HG03457 (cell line): ENCODE measurements around the gene PALS2.

ENCODE experiments used
- ATAC-seq: cut with Tn5 transposase; IDR thresholded peaks from one replicate; pipeline ENCODE4 v1.9.1; 2021; ENCODE audit warnings: moderate number of reproducible peaks; ENCODE audit not compliant: unreplicated experiment

Gene PALS2

GRCh38 chr7:24587853-24588252 is 14.6 kb downstream of the PALS2 start:
- no peak for ATAC-seq

- ATAC-seq, result no peak
Observed at GRCh38 chr7:24591152-24591551, 17.9 kb downstream of the PALS2 start.

GRCh38 chr7:24595671-24596418 is 22.6 kb downstream of the PALS2 start:
- no peak for ATAC-seq

GRCh38 chr7:24597014-24597413 is 23.8 kb downstream of the PALS2 start:
- peak; percentile 49 for ATAC-seq

- ATAC-seq, result no peak
Observed at GRCh38 chr7:24601600-24601999, 28.3 kb downstream of the PALS2 start.

GRCh38 chr7:24602860-24603456 is 29.7 kb downstream of the PALS2 start:
- no peak for ATAC-seq

- no peak for ATAC-seq
Observed at GRCh38 chr7:24604630-24605029, 31.4 kb downstream of the PALS2 start.

GRCh38 chr7:24608504-24608903 is 35.3 kb downstream of the PALS2 start:
- ATAC-seq, result no peak

GRCh38 chr7:24609059-24609458 is 35.8 kb downstream of the PALS2 start:
- no peak for ATAC-seq

- no peak for ATAC-seq
Observed at GRCh38 chr7:24609570-24609969, 36.3 kb downstream of the PALS2 start.

- ATAC-seq, result no peak
Observed at GRCh38 chr7:24611130-24611529, 37.9 kb downstream of the PALS2 start.

- no peak for ATAC-seq
Observed at GRCh38 chr7:24617957-24618616, 44.8 kb downstream of the PALS2 start.

- no peak for ATAC-seq
Observed at GRCh38 chr7:24619978-24620377, 46.7 kb downstream of the PALS2 start.

GRCh38 chr7:24622646-24623182 is 49.5 kb downstream of the PALS2 start:
- ATAC-seq, result no peak
